Type B pancreatic cell (in vitro differentiated cells): ENCODE measurements around the gene MAML2. TPM values are rescaled to one million over a fixed set of nuclear protein-coding genes. Genes with fewer than 3 reads are reported as not detected.

Source experiments
- DNase-seq: peaks from one replicate; pipeline ENCODE4 v3.0.0; 2021; ENCODE audit warnings: mixed read lengths; ENCODE audit not compliant: unreplicated experiment; ENCODE audit errors: extremely low spot score
- H3K27ac Mint-ChIP-seq: 2 replicates; pipeline ENCODE4 v1.8.0; 2021; ENCODE audit warnings: mild to moderate bottlenecking, mixed read lengths
- H3K27me3 Mint-ChIP-seq: 2 replicates; pipeline ENCODE4 v1.8.0; 2021; ENCODE audit warnings: mixed read lengths
- H3K36me3 Mint-ChIP-seq: 2 replicates; pipeline ENCODE4 v1.8.0; 2021; ENCODE audit warnings: mixed read lengths
- H3K4me1 Mint-ChIP-seq: one replicate; pipeline ENCODE4 v1.8.0; 2021; ENCODE audit warnings: mixed read lengths; ENCODE audit not compliant: unreplicated experiment
- H3K4me3 Mint-ChIP-seq: 2 replicates; pipeline ENCODE4 v1.8.0; 2021; ENCODE audit warnings: mild to moderate bottlenecking, mixed read lengths
- H3K9me3 Mint-ChIP-seq: 2 replicates; pipeline ENCODE4 v1.8.0; 2021; ENCODE audit warnings: mixed read lengths
- total RNA-seq: library from RNA; stranded (reverse); gene quantifications from 2 replicates; pipeline ENCODE4 v1.2.1, GENCODE V29; 2021; ENCODE audit warnings: low replicate concordance
- TF ChIP-seq, protein P1 (sequence below): fragments of 200-600 bp; sonication (generic); conservative IDR thresholded peaks from 2 replicates; pipeline ENCODE4 v1.5.0; 2021; ENCODE audit warnings: antibody characterized with exemption, mild to moderate bottlenecking

Gene MAML2
- total RNA-seq, 1 donor from 2014 or later: 20.8 TPM

DNA sequence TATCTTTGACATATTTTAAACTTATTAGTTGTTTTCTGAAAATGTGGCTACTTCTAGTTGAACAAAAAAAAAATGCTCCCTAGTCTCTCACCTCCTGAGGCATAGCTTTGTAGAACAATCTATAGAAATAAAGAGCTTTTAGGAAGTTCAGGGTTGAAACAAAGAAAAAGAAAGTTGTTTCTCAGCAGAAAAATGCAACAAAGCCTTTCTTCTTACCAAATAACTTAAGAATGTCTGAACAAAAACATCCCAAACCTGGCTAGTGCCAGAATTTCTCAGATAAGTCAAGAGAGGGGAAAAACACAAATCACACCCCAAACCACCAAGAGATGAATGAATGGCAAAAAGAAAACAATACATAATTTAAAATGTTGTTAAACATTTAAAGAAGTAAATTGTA is 114.1 kb downstream of the MAML2 start:
- TF ChIP-seq, protein P1, sequence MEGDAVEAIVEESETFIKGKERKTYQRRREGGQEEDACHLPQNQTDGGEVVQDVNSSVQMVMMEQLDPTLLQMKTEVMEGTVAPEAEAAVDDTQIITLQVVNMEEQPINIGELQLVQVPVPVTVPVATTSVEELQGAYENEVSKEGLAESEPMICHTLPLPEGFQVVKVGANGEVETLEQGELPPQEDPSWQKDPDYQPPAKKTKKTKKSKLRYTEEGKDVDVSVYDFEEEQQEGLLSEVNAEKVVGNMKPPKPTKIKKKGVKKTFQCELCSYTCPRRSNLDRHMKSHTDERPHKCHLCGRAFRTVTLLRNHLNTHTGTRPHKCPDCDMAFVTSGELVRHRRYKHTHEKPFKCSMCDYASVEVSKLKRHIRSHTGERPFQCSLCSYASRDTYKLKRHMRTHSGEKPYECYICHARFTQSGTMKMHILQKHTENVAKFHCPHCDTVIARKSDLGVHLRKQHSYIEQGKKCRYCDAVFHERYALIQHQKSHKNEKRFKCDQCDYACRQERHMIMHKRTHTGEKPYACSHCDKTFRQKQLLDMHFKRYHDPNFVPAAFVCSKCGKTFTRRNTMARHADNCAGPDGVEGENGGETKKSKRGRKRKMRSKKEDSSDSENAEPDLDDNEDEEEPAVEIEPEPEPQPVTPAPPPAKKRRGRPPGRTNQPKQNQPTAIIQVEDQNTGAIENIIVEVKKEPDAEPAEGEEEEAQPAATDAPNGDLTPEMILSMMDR: no peak
- Mint-ChIP-seq H3K27me3 (no peaks in the 10 kb centered on the region), H3K36me3 (peaks cover 28% of the 10 kb centered on the region), H3K4me1 (peaks cover 12% of the 10 kb centered on the region), H3K4me3 (no peak overlapping the region), H3K9me3 (no peaks in the 10 kb centered on the region), H3K27ac (peak overlapping the region; percentile 56)
- DNase-seq: no peak

DNA sequence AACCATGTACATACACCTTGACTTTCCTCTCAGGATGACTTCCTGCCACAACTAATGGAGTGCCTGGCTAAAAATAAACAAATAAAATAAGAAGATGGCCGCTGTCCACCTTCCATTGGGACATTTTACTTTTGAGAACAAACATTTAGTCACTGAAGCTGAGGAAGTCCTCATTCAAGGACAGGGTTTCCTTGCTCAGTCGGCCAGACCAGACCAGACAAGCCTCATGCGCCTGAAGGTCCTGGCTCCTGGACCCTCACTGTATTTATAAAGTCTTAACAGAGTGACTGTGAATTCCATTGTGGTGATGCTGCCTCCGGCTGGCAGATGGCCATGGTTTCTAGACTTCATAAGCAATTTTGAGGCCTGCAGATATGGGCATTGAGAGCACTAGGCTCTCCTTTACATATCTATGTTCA is 114.5 kb downstream of the MAML2 start:
- TF ChIP-seq, protein P1: no peak
- H3K27me3 Mint-ChIP-seq: no peaks in the 10 kb centered on the region
- H3K4me1 Mint-ChIP-seq: peaks cover 12% of the 10 kb centered on the region
- DNase-seq: no peak
- H3K9me3 Mint-ChIP-seq: no peaks in the 10 kb centered on the region
- H3K4me3 Mint-ChIP-seq: no peak overlapping the region
- peaks cover 26% of the 10 kb centered on the region for H3K36me3 Mint-ChIP-seq
- peak overlapping the region; percentile 56 for H3K27ac Mint-ChIP-seq

DNA sequence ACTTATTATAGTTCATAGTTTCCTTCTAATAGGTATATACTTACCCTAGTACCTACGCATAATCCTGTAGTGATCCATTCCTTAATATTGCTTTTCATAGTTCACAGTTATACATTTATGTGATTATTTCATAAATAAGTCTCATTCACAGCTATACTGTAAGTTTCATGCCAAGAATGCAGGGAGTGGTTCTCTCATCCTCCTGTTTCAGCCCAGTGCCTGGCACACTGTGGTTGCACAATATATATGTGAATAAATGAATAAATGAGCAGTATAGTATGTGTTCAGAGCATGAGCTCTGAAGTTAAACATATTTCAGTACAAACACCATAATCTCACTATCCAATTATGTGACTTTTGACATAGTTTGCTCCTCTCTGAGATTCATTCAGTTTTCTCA is 115.8 kb downstream of the MAML2 start:
- Mint-ChIP-seq H3K4me3 (no peak overlapping the region), H3K27ac (peak overlapping the region; percentile 52), H3K27me3 (no peaks in the 10 kb centered on the region), H3K36me3 (peaks cover 26% of the 10 kb centered on the region), H3K4me1 (peaks cover 15% of the 10 kb centered on the region), H3K9me3 (no peaks in the 10 kb centered on the region)
- DNase-seq: no peak
- TF ChIP-seq, protein P1: no peak

DNA sequence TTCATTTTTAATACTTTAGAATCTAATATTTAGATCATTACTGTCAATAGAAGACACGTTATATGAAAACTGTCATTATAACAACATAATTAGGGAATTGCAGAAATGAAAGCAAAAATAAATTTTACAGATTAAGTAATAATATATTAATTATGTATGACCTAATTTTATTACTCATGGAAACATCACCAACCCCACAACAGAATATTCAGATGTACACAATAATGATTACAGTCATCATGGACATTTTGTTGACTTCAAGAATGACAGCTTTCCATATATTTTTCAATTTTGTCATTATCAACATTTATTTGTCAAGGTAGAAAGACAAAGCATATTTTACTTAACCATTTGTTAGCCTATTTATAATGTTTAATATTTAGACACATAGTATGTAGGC is 119.9 kb downstream of the MAML2 start:
- Mint-ChIP-seq H3K36me3 (peaks cover 9% of the 10 kb centered on the region), H3K27ac (no peak overlapping the region), H3K4me3 (no peak overlapping the region), H3K9me3 (no peaks in the 10 kb centered on the region), H3K4me1 (peaks cover 30% of the 10 kb centered on the region), H3K27me3 (no peaks in the 10 kb centered on the region)
- TF ChIP-seq, protein P1: no peak
- no peak for DNase-seq

DNA sequence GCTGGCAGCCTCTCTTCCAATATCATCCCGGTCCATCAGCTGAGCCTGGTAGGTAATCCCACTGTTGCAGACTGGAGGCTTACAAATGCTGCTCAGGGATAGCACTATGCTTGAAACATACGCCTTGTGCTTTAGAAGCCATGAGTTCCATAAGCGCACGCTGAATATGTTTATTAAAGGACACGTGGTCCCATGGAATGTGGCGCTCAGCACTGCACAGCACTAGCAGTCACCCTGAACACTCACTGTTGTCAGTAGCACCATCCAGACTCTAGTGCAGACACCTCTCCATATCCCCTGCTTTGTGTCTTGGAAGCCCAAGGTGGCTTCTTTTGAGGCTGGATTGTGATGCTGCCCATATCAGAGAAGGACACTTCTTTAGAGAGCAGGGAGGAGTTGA is 120.9 kb downstream of the MAML2 start:
- Mint-ChIP-seq H3K4me3 (no peak overlapping the region), H3K27me3 (no peaks in the 10 kb centered on the region), H3K27ac (peak overlapping the region; percentile 38), H3K9me3 (no peaks in the 10 kb centered on the region), H3K36me3 (peaks cover 6% of the 10 kb centered on the region), H3K4me1 (peaks cover 39% of the 10 kb centered on the region)
- no peak for DNase-seq
- TF ChIP-seq, protein P1: no peak
